HL-60 (cell line): Measurements from ENCODE around the gene WDR35.

Experiments
- DNase-seq, 2 experiments: peaks; one replicate each; pipeline ENCODE4 v3.0.0-alpha.2; 2010 to 2020; ENCODE audit warnings: low read depth in 1 of 2, low spot score in 1 of 2
- H3K27ac ChIP-seq: fragments of 250-450 bp; sonication (Bioruptor Pico); replicated peaks from 2 replicates; pipeline ENCODE4 v1.5.1; 2020; ENCODE audit warnings: mild to moderate bottlenecking, moderate library complexity
- H3K27me3 ChIP-seq: fragments of 250-450 bp; sonication (Bioruptor Pico); 2 replicates; pipeline ENCODE4 v1.5.1; 2021; ENCODE audit warnings: mild to moderate bottlenecking, moderate library complexity; ENCODE audit not compliant: insufficient read depth, poor library complexity, severe bottlenecking
- H3K4me3 ChIP-seq: replicated peaks from 2 replicates; pipeline ENCODE4 v1.5.1; 2011; ENCODE audit warnings: mild to moderate bottlenecking, control low read depth, low read length; ENCODE audit not compliant: insufficient read depth
- CTCF ChIP-seq: IDR thresholded peaks from one replicate; pipeline ENCODE4 v1.5.1; 2011; ENCODE audit warnings: low read length, control low read depth, inconsistent platforms; ENCODE audit not compliant: insufficient read depth
- GABPA ChIP-seq: IDR thresholded peaks from 2 replicates; pipeline ENCODE4 v1.6.1; 2012; ENCODE audit warnings: low read depth
- POLR2AphosphoS5 ChIP-seq: IDR thresholded peaks from 2 replicates; pipeline ENCODE4 v1.6.1; 2012; ENCODE audit warnings: low read depth
- REST ChIP-seq: IDR thresholded peaks from 2 replicates; pipeline ENCODE4 v1.6.1; 2012; ENCODE audit warnings: low read depth; ENCODE audit not compliant: insufficient replicate concordance
- SPI1 ChIP-seq: IDR thresholded peaks from 2 replicates; pipeline ENCODE4 v1.6.1; 2012; ENCODE audit warnings: low read depth, mild to moderate bottlenecking, borderline replicate concordance

Gene WDR35

GRCh38 chr2:20011276-20012031 lies 21.5 kb upstream of the WDR35 start:
- no peak overlapping the region for H3K27ac ChIP-seq
- H3K4me3 ChIP-seq, result no peak overlapping the region
- H3K27me3 ChIP-seq, result peaks cover 36% of the 10 kb centered on the region
- TF ChIP-seq REST (no peak), GABPA (no peak), POLR2AphosphoS5 (no peak), CTCF (no peak), SPI1 (no peak)
- no peak for DNase-seq

- no peak for DNase-seq
Measured at GRCh38 chr2:20008703-20009102, 18.8 kb upstream of the WDR35 start.

GRCh38 chr2:20005891-20006470 lies 16.1 kb upstream of the WDR35 start:
- no peak overlapping the region for H3K4me3 ChIP-seq
- H3K27ac ChIP-seq, result no peak overlapping the region
- peaks cover 10% of the 10 kb centered on the region for H3K27me3 ChIP-seq
- DNase-seq, result no peak
- TF ChIP-seq POLR2AphosphoS5 (no peak), GABPA (no peak), REST (no peak), SPI1 (no peak), CTCF (no peak)

More at GRCh38 chr2:20008703-20009102, 18.8 kb upstream of the WDR35 start:
- TF ChIP-seq POLR2AphosphoS5 (no peak), GABPA (no peak), REST (no peak)
- peaks cover 31% of the 10 kb centered on the region for H3K27me3 ChIP-seq
- H3K4me3 ChIP-seq, result no peak overlapping the region
- no peak overlapping the region for H3K27ac ChIP-seq
